Esophagus muscularis mucosa (tissue), 4 donors: Measurements from ENCODE around the gene FBXO21. TPM values are rescaled to one million over a fixed set of nuclear protein-coding genes. Genes with fewer than 3 reads are reported as not detected.
"Not testable (repeated sequence)": the region's sequence is repeated elsewhere in the genome, so short reads cannot be mapped to it uniquely, and the experiment has no call there.

Experiments
- DNase-seq: peaks from one replicate; pipeline ENCODE4 v3.0.0-alpha.2; 2017; ENCODE audit errors: extremely low spot score
- H3K27ac ChIP-seq, 4 donors: fragments of 200-600 bp; sonication (generic); replicated peaks in 1 of 4; 1 replicate in 3 of 4; 2 replicates in 1 of 4; pipeline ENCODE4 v1.5.1; 2016 to 2019; ENCODE audit warnings: mild to moderate bottlenecking in 1 of 4
- H3K27me3 ChIP-seq, 4 donors: fragments of 200-600 bp; sonication (generic); one replicate each; pipeline versions ENCODE4 v1.5.1 to v1.6.0; 2016 to 2019
- H3K36me3 ChIP-seq, 4 donors: fragments of 200-600 bp; sonication (generic); one replicate each; pipeline ENCODE4 v1.5.1; 2016 to 2019
- H3K4me1 ChIP-seq, 4 donors: fragments of 200-600 bp; sonication (generic); one replicate each; pipeline ENCODE4 v1.5.1; 2016 to 2019
- H3K4me3 ChIP-seq, 4 donors: fragments of 200-600 bp; sonication (generic); 1 replicate in 2 of 4; 2 replicates in 2 of 4; pipeline ENCODE4 v1.5.1; 2016 to 2019; ENCODE audit warnings: mild to moderate bottlenecking in 4 of 4, moderate library complexity in 1 of 4
- H3K9me3 ChIP-seq, 4 donors: fragments of 200-600 bp; sonication (generic); 1 replicate in 3 of 4; 2 replicates in 1 of 4; pipeline ENCODE4 v1.5.1; 2016 to 2019
- EP300 ChIP-seq: sonication (generic); formaldehyde crosslinking; IDR thresholded peaks from one replicate; pipeline ENCODE4 v1.6.1; 2017; ENCODE audit warnings: antibody characterized with exemption
- POLR2A ChIP-seq: fragments of 450-650 bp; IDR thresholded peaks from one replicate; pipeline ENCODE4 v1.6.1; 2017; ENCODE audit warnings: antibody characterized with exemption, moderate library complexity, mild to moderate bottlenecking, low read depth
- POLR2AphosphoS5 ChIP-seq, 2 donors: sonication (generic); formaldehyde crosslinking; IDR thresholded peaks; one replicate each; pipeline ENCODE4 v1.6.1; 2017; ENCODE audit warnings: antibody characterized with exemption in 2 of 2
- WGBS: methylation state at CpG from one replicate; pipeline ENCODE4 v1.1.5; 2018; 5-methylcytosine and 5-hydroxymethylcytosine counted together
- intact Hi-C: fragments of 100-400 bp; cut with DNase I; formaldehyde crosslinking; loops from one replicate; pipeline ENCODE4 v1.15.1; 2023
- total RNA-seq, 4 donors: library from RNA; depleted of rRNA; stranded (reverse); fragments of >200 nt; gene quantifications; one replicate each; pipeline versions ENCODE4 v1.1.0 to v1.2.1, GENCODE V29; 2016
- TF ChIP-seq, protein P1 (sequence below), 3 experiments: fragments of 200-600 bp in 2 of 3; fragments of 450-650 bp in 1 of 3; sonication (generic) in 2 of 3; IDR thresholded peaks; one replicate each; pipeline ENCODE4 v1.5.1; 2017 to 2019; ENCODE audit warnings: antibody characterized with exemption in 3 of 3, mild to moderate bottlenecking in 2 of 3, moderate library complexity in 1 of 3

Gene FBXO21
- total RNA-seq, 4 donors from 2014 or later: 40.7 to 92.5 (median 70.2) TPM

DNA sequence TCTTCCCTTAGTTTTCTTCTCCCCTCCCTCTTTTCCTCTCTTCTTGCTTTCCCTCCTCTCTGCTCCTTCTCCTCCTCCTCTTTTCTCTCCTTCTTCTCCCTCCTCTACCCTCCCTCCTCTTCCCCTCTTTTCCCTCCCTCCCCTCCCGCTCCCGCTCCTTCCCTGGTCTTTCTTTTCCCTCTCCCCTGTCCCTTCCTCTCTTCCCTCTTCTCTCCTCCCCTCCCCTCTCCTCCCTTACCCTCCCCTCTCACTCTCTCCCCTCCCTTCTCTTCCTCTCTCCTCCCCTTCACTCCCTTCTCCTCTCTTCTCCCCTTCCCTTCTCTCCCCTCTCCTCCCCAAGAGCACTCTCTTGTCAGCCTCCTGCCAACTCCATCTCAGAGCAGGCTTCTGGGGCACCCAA, 17.4 kb upstream of the FBXO21 start:
- Histone ChIP-seq H3K36me3 (no peaks in the 10 kb centered on the region), H3K9me3 (no peaks in the 10 kb centered on the region), H3K4me1 (peaks cover 0 to 5% (median 1%) of the 10 kb centered on the region in 4 donors), H3K4me3 (no peak overlapping the region), H3K27ac (no peak overlapping the region), H3K27me3 (peaks cover 0 to 52% (median 0%) of the 10 kb centered on the region in 4 donors)
- DNase-seq: no peak
- intact Hi-C loops: no loop called here
- WGBS: 52% methylated on average over 2 of the region's 2 CpGs
- no peak for TF ChIP-seq POLR2A
- TF ChIP-seq POLR2AphosphoS5 (IDR thresholded peaks at IDR 0.05): no peak
- TF ChIP-seq, protein P1, sequence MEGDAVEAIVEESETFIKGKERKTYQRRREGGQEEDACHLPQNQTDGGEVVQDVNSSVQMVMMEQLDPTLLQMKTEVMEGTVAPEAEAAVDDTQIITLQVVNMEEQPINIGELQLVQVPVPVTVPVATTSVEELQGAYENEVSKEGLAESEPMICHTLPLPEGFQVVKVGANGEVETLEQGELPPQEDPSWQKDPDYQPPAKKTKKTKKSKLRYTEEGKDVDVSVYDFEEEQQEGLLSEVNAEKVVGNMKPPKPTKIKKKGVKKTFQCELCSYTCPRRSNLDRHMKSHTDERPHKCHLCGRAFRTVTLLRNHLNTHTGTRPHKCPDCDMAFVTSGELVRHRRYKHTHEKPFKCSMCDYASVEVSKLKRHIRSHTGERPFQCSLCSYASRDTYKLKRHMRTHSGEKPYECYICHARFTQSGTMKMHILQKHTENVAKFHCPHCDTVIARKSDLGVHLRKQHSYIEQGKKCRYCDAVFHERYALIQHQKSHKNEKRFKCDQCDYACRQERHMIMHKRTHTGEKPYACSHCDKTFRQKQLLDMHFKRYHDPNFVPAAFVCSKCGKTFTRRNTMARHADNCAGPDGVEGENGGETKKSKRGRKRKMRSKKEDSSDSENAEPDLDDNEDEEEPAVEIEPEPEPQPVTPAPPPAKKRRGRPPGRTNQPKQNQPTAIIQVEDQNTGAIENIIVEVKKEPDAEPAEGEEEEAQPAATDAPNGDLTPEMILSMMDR (IDR thresholded peaks at IDR 0.05): no peak

DNA sequence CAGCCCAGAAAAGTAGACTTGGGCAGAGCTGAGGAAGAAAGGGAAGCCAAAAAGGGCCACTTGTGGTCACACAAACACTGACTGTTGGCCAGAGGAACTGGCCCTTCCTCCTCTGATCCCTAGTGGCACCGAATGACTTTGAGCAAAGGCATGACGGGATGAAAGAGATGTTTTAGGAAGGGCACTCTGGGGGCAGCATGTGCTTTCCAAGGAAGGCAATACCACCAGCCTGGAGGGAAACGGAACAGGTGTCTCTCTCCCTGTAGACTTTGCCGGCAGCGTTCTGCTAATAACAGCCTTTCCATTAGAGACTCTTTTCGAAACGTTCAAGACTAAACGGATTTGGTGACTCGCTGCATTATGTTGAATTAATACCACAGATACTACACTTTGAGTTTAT, 12.3 kb upstream of the FBXO21 start:
- Histone ChIP-seq H3K36me3 (no peaks in the 10 kb centered on the region), H3K27ac (no peak overlapping the region), H3K4me1 (no peaks in the 10 kb centered on the region), H3K9me3 (no peaks in the 10 kb centered on the region), H3K27me3 (peaks cover 0 to 42% (median 0%) of the 10 kb centered on the region in 4 donors), H3K4me3 (no peak overlapping the region)
- no peak for DNase-seq
- 71% methylated on average over 9 of the region's 9 CpGs for WGBS
- intact Hi-C loops: no loop called here
- no peak for TF ChIP-seq POLR2A
- no peak for TF ChIP-seq EP300
- TF ChIP-seq, protein P1 (IDR thresholded peaks at IDR 0.05): no peak
- no peak for TF ChIP-seq POLR2AphosphoS5 (IDR thresholded peaks at IDR 0.05)

DNA sequence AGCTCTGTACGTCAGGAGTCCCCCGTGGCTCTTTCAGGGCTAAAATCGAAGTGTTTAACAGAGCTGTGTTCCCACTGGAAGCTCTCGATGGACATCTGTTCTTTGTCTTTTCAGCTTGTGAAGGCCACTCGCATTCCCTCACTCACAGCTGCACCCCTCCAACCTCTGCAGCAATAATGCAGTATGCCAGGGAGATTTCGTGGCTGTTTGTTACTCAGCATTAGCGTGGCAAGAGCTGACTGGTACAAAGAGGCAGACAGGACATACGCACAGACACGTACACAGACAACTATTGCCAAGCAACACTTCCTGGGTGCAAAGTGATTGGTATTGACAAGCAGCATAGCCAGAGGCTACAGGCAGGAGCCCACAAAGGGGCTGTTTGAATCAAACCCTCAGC, 11.8 kb upstream of the FBXO21 start:
- 89% methylated on average over 9 of the region's 9 CpGs for WGBS
- H3K4me1 ChIP-seq: no peaks in the 10 kb centered on the region
- H3K9me3 ChIP-seq: no peaks in the 10 kb centered on the region
- H3K36me3 ChIP-seq: no peaks in the 10 kb centered on the region
- H3K4me3 ChIP-seq: no peak overlapping the region
- H3K27ac ChIP-seq: no peak overlapping the region
- H3K27me3 ChIP-seq: peaks cover 0 to 37% (median 0%) of the 10 kb centered on the region in 4 donors
- DNase-seq: no peak
- intact Hi-C loops: no loop called here
- TF ChIP-seq EP300 (no peak), POLR2AphosphoS5 (IDR thresholded peaks at IDR 0.05) (no peak), POLR2A (no peak)
- TF ChIP-seq, protein P1 (IDR thresholded peaks at IDR 0.05): no peak

DNA sequence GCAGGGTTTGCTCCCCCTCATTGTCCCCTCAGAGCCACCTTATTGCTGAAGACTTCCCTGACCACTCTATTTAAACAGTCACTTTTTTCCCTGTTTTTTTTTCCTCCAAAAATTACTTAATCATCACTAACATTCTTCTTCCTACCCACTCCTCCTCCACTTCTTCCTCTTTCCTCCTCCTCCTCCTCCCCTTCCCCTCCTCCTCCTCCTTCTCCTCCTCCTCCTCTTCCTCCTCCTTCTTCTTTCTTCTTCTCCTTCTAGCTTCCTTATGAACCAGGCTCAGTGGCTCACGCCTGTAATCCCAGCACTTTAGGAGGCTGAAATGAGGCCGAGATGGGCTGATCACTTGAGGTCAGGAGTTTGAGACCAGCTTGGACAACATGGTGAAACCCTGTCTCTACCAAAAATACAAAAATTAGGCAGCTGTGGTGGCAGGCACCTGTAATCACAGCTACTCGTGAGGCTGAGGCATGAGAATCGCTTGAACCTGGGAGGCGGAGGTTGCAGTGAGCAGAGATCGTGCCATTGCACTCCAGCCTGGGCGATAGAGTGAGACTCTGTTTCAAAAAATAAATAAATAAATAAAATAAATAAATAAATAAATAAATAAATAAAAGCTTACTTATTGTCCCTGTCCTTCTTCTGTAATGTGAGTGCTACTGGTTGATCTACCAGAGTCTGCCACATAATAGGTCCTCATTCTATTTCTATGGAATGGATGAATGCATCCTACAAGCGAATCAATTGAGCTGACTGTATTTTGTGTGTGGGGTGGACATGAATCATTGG, 9.9 kb upstream of the FBXO21 start:
- H3K9me3 ChIP-seq, H3K4me3 ChIP-seq, H3K36me3 ChIP-seq, H3K27ac ChIP-seq, intact Hi-C loops, H3K4me1 ChIP-seq, DNase-seq: not testable (repeated sequence)
- WGBS: 86% methylated on average over 8 of the region's 8 CpGs
- H3K27me3 ChIP-seq: peaks cover 0 to 22% (median 0%) of the 10 kb centered on the region in 4 donors

DNA sequence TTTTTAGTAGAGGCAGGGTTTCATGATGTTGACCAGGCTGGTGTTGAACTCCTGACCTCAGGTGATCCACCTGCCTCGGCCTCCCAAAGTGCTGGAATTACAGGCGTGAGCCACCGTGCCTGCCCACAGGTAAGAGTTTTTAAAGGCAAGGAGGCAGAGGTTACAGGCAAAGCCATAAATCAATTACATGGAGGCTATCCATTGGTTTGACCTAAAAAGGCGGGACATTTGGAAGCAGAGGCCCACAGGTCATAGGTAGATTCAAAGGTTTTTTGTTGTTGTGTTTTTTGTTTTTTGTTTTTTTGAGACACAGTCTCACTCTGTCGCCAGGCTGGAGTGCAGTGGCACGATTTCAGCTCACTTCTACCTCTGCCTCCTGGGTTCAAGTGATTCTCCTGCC, 6.1 kb upstream of the FBXO21 start:
- H3K4me3 ChIP-seq, intact Hi-C loops, H3K27ac ChIP-seq, DNase-seq, H3K36me3 ChIP-seq, H3K4me1 ChIP-seq, H3K27me3 ChIP-seq, H3K9me3 ChIP-seq: not testable (repeated sequence)
- 90% methylated on average over 6 of the region's 6 CpGs for WGBS

DNA sequence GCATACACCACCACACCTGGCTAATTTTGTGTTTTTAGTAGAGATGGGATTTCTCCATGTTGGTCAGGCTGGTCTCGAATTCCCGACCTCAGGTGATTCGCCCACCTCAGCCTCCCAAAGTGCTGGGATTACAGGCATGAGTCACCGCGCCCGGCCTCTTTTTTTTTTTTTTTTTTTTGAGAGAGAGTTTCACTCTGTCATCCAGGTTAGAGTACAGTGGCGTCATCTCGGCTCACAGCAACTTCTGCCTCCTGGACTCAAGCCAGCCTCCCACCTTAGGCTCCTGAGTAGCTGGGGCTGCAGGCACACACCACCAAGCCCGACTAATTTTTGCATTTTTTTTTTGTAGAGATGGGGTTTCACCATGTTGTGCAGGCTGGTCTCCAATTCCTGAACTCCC, 4.8 kb upstream of the FBXO21 start:
- intact Hi-C loops, H3K4me3 ChIP-seq, DNase-seq, H3K4me1 ChIP-seq, H3K27me3 ChIP-seq, H3K36me3 ChIP-seq, H3K27ac ChIP-seq, H3K9me3 ChIP-seq: not testable (repeated sequence)
- WGBS: 91% methylated on average over 9 of the region's 9 CpGs
